HG03432 (cell line): Measurements from ENCODE around the gene SLC39A6.
"Not testable (repeated sequence)": the region's sequence is repeated elsewhere in the genome, so short reads cannot be mapped to it uniquely, and the experiment has no call there.

Experiments used
- ATAC-seq: cut with Tn5 transposase; IDR thresholded peaks from one replicate; pipeline ENCODE4 v1.9.1; 2021; ENCODE audit warnings: mild to moderate bottlenecking, moderate library complexity; ENCODE audit not compliant: unreplicated experiment

SLC39A6 gene

GRCh38 chr18:36135264-36135663 lies 6.1 kb upstream of the SLC39A6 start:
- ATAC-seq = no peak

GRCh38 chr18:36132756-36133155 lies 3.6 kb upstream of the SLC39A6 start:
- no peak for ATAC-seq

- ATAC-seq = no peak
These were observed 2.7 kb upstream of the SLC39A6 start for GRCh38 chr18:36131692-36132483.

- no peak for ATAC-seq
These were observed 1.9 kb upstream of the SLC39A6 start for GRCh38 chr18:36130883-36131653.

DNA sequence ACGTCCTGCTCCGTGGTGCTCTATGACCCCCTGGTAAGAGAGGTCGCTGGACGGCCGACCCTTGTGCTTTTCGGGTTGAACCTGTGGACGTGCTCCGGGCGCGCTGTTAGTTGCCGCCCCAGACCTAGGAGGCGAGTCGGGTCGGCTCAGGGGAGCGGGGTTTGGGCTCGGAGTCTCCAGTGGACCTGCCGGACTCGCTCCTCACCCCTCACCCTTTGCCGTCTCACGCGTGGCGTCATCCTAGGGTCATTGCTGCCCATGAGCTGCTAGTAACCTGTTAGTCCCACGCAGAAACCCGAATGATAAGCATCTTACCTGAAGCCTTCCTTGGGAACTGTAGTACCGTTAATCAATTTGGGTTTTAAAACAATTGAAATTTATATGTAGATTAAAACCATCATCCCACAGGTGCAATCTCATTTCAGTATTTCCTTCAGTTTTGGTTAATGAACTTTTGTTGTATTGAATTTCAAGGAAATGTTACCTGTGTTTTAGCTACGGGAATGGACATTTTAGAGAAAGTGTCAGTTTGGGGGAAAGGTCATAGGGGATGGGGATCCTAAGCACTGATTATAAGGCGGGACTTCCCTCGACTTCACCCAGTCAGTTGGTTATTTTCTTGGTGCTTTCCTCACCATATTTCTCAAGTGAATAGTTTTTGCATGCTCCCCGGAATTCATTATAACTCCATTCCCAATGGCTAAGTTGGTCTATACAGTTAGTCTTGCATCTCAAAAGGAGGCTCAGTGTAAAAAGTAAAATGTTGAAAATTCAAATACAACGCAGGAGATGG lies 1.1 kb upstream of the SLC39A6 start:
- ATAC-seq = peak; percentile 22

DNA sequence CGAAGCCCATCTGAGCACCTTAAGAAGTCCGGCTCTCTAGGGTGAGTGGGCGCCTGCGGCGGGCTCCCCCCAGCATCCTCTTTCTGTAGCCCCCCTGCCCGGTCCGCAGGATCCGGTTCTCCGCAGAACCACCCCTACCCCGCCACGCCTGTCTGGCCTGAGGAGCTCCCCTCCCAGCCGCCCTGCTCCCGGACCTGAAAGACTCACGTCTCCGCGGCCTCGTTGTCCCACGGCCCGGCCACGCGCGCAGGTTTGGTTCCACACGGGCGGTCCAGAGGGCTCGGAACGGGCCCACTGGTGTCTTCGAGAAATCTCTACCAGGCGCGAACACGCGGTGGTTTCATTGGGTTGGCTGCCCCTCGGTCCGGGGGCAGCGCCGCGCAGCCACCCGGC lies 237 bp downstream of the SLC39A6 start:
- peak; percentile 25 for ATAC-seq

GRCh38 chr18:36128530-36128870 lies 640 bp downstream of the SLC39A6 start:
- ATAC-seq = no peak

- ATAC-seq = no peak
These were observed 1.2 kb downstream of the SLC39A6 start for GRCh38 chr18:36127836-36128529.

DNA sequence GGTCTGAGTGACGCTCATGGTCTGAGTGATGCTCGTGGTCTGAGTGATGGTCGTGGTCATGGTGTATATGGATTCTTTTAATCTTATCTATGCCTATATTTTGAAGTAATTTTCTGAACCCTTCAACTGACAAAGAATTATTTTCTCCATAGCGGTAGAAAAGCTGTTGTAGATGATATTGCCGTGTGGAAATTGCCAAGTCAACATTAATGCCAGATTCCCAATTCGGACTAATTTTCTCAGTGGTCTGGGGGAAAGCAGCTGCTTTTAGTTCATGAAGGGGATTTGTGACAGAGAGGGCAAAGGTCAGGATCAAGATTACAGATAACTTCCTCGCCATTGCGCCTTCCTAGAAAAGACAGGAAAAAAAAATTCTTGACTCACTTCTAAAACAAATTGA lies 2.5 kb downstream of the SLC39A6 start:
- ATAC-seq = no peak

DNA sequence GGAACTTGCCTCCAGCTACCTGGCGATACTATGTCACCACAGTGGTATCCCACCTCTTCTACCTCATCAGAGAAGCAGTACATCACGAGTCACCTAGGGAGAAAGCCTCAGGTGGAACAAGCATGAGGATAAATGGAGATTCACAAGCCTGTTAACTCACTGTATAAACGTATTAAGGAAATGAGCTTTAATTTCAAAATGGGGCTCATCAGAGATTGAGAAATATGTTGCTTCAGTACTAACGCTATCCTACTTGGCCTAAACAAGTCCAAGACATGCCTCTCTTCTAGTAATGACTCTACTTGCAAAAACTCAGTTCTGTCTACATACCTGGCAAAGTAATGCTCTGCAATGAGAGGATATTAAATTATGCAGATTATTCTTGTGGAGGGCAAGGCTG lies 4.3 kb downstream of the SLC39A6 start:
- ATAC-seq = no peak

- no peak for ATAC-seq
These were observed 8.8 kb downstream of the SLC39A6 start for GRCh38 chr18:36120297-36120696.

DNA sequence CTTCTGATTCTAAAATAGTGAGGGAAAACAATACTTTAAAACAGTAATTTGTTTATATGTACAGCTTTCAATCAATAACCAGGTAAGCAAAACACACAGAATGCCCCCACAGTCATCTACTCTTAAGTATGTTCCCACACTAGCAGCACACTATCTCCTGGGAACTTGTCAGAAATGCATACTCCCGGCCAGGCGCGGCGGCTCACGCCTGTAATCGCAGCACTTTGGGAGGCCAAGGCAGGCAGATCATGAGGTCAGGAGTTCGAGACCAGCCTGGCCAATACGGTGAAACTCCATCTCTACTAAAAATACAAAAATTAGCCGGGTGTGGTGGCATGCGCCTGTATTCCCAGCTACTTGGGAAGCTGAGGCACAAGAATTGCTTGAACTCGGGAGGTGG lies 12.4 kb downstream of the SLC39A6 start:
- not testable (repeated sequence) for ATAC-seq

- no peak for ATAC-seq
These were observed 14.4 kb downstream of the SLC39A6 start for GRCh38 chr18:36114738-36115137.

DNA sequence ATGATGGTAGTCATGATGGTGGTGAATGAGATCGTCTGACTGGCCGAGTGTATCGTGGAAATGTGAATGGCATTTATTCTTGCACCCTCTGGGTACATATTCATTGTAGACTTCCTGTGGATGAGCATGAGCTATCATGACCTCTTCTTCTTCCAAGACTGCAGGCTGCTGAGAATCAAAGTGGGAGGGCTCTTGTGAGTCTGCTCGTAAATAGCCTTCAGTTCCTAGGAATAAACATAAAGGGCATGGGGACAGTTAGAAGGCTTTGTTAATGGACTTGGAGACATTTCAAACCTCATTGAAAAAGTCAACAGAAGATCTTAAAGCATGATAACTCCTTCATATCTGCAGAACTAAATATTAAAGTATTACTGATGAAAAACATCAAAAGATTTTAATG lies 14.9 kb downstream of the SLC39A6 start:
- ATAC-seq = no peak

DNA sequence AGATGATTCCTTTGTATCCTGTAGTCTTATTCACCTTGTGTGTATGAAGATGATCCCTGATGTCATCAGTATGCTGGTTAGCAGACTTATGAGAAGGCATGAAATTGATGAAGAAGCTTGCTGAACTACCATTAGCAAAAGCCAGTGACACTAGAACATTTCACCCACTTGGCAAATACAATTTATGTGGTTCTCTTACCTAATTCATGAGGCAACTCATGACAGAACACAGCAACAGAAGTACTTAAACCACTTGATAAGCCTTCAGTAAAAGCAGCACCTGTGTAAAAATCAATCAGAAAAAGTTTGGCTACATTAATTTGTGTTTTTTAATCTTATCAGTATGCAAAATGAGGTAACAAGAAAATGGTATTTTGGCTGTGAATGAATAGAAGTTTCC lies 16.8 kb downstream of the SLC39A6 start:
- no peak for ATAC-seq

DNA sequence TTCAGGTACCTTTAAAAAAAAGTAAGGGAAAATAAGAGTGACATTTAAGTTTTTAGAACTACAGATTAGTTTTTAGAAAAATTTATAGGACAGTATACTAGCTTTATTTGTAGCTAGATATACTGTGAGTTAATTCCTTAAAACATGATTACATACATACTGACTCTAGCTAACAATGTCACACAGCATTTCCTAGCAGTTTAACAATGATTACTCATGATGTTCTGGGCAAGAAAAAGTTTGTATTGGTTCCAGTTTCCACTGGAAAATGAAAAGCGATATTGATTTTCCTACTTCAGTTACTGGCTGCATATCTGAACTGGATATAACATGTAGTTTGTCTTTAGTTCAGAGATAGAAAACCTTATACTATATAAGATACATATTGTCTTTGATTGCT lies 19.4 kb downstream of the SLC39A6 start:
- no peak for ATAC-seq

DNA sequence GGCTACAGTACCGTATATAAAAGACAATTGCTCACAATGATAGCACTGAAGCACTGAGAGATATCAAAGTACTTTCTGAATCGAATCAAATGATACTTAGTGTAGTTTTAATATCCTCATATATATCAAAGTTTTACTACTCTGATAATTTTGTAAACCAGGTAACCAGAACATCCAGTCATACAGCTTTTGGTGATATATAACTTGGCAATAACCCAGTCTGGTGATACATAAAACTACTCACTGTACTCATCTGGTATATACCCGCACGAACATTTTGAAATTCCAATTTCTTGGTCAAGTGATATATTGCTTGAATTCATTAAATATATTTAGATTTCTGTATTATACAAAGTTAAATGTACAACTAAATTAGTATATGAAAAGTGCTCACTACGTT lies 20.5 kb downstream of the SLC39A6 start:
- no peak for ATAC-seq

DNA sequence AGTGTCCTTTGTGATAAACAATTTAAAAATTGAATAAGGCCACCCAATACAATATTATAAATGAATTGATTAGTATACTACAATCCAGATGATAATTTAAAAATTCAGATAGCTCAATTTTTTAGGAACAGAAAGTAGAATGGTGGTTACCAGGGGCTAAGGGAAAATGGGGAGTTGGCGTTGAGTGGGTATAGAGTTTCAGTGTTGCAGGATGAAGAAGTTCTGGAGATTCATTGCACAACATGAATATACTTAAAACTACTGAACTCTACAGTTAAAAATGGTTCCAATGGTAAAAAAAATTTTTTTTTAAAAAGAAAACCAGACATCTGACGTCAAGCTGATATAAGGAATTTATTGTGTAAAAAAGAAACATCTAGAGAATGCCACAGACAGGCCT lies 20.9 kb downstream of the SLC39A6 start:
- no peak for ATAC-seq

DNA sequence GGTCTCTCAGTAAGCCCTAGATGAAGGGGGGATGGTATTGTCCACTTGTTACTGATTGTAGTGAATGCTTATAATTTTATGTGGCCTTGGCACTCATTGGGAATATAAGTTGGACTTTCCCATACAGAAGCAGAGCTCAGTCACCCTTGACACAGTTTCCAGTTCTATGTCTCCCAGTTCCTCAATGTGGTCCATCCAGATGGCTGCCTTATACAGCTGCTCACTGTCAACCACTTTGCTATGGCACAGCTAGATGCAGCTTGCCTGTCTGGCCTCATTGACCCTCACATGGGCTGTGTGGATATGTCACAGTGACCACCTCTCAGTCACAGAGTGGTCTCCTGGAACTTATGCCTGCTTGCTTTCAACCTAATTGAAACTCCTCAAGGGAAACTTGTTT lies 21.7 kb downstream of the SLC39A6 start:
- ATAC-seq = no peak

GRCh38 chr18:36104749-36105148 lies 24.4 kb downstream of the SLC39A6 start:
- ATAC-seq = no peak

GRCh38 chr18:36101943-36102342 lies 27.2 kb downstream of the SLC39A6 start:
- ATAC-seq = no peak
